Hematopoietic multipotent progenitor cell treated with erythropoietin and hydrocortisone succinate and interleukin-3 and kit ligand, for 8 days (in vitro differentiated cells): Measurements from ENCODE around the gene NKAIN2.
A peak's percentile ranks its signal among the peaks of the same experiment; 100 is the strongest.

Experiments
- DNase-seq: peaks from one replicate; pipeline ENCODE4 v3.0.0-alpha.2; 2015

NKAIN2 gene

DNA sequence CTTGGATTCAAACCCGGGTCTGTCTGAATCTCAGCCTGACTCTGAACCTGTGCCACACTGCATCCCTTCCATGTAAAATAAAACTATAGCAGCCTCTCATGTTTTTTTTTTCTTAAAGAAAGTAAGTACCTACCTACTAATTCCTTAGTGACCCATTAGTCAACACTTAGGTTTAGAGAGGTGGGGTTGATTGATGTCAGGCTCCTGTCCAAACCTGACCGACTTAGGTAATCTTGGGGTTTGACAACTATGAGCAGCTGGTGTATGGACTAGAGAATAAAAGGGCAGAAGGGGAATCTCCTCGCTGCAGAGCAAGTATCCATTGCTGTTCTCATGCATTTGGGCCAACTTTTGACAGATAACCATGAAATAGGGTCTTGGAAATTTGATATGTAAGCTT is 6.5 kb downstream of the NKAIN2 start:
- DNase-seq, result no peak

DNA sequence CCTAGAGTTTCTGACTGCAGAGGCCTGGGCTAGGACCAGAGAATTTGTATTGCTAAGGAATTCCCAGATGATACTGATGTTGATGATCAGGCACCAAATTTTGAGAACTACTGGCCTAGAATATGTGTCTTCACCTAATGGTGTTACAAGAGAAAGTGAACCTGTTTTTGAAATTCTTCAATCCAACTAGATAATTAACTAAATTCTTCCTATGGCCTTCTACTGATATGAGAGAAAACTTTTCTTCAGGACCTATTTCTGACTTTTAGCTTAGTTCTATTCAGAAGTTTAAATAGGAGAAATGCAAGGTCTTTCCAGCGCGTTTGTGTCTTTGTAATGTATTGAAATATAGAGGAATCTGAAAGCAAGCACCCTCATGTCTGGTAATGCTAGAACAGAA is 7.3 kb downstream of the NKAIN2 start:
- no peak for DNase-seq

DNA sequence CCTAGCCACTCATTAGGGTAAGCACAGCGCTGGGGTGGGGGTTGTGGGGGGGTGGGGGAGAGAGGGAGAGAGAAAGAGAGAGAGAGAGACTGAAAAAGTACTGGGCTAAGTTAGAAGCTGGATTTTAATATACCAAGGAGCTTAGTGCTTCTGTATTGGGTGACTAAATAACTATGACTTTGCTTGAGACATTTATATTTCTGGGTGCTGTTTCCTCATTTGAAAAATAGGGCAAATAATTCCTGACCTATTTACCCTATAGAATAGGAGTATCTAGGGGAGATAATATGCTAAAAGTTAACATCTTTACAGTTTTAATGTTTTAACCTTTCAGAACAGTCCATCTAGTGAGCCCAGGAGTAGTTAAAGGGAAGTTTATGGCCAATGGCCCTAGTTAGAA is 7.7 kb downstream of the NKAIN2 start:
- no peak for DNase-seq

DNA sequence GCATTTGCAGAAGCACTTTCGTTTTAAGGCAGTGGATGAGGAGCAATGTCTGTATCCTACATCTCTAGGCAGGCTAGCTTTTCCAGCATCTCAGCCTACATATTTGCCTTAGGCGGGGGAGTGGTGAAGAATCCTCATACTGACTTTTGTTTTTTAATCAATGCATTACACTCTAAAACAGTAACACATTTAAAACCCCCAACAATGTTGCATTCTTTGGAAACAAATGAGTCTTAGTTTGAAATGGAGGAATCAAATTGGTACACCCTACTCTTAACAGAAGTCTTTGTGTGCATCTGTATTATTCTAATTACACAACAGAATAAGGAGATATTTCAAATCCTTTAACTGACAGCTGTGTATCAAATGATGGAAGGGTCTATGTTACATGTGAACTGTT is 9.0 kb downstream of the NKAIN2 start:
- DNase-seq, result no peak

DNA sequence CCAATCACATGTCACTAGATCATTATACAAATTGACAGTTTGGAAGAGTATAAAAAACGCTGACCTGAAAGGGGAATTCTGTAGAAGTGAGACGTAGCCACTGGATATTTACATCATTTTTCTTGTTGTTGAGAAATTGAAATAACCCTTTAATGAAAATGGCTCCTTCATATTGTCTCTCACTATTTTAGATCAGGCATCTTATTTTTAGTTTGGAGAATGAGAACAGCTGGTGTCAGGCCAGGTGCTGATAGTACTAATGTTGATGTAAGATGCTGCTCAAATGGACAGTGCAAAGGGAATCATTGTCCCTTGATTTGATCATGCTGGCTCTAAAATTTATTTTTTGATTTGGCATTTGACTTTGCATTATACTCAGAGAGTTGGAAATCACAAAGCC is 17.4 kb downstream of the NKAIN2 start:
- no peak for DNase-seq

DNA sequence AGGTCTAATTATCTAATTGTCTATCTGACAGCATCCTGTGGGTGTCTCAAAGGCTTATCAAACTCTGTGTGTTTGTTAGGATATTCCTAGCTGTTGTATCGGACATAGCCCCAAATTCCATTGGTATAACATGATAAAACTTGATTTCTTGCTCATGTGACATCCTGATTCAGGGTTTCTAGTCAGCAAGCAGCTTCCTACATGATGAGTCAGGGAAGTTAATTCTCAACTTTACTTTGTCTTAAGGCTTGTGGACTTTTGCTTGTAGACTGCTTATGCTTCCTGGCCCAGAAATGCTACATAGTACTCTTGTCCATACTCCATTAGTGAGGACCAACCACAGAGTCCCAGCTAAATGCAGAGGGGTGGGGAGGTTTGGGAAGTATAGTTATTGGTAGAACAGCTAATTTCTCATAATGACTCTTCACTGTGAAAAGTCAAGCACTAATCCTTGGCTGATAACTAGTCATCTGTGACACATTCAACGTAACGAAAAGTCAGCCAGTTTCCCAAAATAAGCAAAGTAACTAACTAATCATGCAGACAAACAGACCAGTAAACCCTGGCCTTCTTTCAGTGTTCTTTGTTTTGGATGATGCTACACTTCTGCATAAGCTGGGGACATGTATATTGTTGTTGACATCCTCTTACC is 25.8 kb downstream of the NKAIN2 start:
- peak; percentile 28 for DNase-seq

DNA sequence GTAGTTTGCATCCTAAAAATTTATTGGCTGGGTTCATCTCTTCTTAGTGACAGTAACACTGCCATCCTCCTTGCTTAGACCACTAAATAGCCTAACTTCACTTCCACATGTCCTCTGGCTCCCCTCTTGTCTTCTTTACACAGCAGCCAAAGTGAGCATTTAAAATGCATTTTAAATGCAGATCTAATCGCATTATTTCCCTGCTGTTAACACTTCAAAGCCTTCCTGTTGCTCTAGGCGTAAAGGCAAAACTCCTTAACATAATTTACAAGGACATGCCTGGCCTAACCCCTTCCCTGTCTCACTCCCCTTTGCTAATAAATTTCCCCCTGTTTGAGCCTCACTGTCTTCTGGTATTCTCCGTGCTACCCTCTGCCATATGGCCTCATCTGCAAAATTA is 26.5 kb downstream of the NKAIN2 start:
- no peak for DNase-seq

DNA sequence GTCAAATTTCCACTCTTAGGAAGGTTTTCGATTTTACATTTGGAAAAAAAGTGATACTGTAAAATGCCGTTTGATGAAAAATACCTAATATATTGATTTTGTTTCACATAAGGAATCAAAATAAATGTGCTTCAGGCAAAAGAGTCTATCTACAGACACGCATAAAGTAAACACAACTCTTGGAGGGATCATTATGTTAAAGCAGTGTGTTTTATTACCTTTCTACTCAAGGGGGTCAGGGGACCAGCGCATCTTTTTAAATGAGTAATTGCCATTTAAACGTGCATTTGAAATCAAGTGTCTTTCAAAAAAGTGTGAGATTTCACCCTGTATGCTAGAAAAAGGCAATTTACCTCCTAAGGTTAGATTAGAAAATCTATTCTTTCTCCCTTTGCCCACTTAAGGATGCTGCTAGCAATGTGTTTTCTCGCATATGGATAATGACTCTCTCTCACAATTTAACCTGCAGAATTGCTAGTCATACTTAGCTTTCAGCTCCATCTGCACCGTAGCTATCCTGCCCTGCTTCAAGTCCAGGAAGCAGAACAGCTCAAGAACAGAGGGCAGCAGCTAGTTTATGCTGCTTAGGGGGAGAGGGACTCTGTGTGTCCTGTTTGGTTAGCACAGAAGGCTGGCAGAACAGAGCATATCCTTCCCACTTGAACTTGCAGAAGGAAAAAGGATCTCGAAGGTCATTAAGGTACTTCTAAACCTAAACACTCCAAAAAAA is 35.0 kb downstream of the NKAIN2 start:
- no peak for DNase-seq

DNA sequence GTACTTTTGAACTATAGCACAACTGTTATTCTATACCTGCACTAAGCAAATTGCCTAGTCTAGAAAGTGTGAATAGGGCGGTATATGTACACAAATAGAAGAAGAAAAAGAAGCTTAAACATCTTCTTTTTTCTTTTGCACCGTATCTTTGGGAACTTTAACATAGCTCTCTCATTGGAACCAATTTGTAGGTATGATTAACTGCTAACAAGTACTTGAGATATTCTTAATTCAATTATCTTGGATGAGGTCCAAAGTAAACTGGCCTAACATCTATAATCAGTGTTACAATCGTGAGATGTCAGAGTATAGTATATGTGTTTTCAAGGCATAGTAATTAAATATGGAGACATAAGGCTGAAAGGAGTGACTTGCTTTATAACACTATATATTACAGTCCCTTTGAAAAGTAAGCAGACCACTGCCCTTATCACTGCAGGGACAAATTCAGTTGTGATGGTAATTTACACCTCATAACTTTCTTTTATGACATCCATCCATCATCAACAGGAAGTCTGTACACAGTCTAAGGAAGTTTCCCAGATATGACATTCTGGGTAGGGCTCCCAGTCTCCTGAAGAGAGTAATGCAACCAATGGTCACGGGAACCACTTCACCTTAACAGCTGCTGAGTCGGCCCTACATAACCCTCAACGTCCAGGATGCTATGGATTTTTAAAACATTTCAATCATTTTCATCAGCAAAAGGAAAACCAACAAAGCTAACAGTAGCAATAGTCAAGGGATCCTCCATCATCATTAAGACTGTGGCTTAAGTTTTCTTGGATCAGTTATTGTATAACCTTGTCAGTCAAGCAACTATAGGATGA is 37.6 kb downstream of the NKAIN2 start:
- no peak for DNase-seq

DNA sequence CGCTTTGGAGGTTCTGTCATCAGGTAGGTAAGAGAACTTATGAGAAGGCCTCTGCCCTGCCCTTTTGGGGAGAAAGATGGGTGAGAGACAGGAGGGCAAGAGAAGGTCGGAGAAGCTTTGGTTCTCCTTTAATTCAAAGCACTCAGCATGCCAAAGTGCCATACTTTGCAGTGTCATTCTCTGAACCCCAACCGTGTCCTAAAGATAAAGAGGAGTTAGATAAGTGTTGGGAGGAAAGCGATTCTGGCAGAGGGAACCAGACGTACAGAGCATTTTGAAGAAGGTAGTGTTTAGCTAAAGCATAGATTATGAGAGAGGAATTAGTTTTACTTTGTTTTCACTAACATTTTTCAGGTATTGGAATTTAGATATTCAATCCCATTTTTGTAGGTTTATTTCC is 40.3 kb downstream of the NKAIN2 start:
- DNase-seq, result peak; percentile 61

DNA sequence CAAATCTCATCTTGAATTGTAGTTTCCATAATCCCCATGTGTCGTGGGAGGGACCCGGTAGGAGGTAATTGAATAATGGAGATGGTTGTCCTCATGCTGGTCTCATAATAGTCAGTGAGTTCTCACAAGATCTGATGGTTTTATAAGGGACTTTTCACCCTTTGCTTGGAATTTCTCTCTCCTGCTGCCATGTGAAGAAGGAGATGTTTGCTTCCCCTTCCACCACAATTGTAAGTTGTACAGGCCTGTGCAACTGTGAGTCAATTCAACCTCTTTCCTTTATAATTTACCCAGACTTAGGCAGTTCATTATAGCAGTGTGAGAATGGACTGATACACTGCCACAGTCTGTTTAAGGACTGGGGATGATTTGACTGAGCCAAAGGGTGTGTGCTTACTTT is 44.7 kb downstream of the NKAIN2 start:
- no peak for DNase-seq

DNA sequence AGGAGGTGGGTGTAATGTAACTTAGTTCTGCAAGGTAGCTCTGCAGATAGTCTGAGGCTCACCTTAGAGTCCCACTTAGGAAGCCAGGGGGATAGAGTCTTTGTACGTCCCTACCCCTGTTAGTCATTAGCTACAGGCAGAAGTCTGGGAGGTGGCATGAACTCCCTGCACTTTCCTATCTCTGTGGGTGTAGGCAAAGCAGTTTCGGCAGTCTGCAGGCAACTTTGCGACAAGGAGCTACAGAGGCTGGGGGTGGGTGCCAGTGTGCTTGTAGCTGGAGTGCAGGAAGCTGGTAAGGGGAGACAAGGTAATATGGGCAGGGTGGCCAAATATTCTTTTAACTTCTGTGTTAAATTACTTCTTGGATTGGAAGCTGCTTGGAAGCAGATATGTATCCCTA is 45.7 kb downstream of the NKAIN2 start:
- no peak for DNase-seq

DNA sequence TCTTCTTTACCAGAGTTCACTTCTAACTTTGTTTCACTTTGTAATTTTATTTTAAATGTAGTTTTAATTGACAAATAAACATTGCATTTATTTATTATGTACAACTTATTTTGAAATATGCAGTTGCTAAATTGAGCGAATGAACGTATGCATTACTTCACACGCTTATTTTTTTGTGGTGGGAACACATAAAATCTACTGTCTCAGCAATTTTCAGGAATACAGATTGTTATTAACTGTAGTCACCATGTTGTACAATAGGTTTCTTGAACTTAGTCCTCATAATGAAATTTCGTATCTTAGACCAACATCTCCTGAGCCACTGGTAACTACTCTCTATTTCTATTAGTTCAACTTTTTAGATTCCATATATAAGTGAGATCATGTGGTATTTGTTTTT is 46.9 kb downstream of the NKAIN2 start:
- no peak for DNase-seq

DNA sequence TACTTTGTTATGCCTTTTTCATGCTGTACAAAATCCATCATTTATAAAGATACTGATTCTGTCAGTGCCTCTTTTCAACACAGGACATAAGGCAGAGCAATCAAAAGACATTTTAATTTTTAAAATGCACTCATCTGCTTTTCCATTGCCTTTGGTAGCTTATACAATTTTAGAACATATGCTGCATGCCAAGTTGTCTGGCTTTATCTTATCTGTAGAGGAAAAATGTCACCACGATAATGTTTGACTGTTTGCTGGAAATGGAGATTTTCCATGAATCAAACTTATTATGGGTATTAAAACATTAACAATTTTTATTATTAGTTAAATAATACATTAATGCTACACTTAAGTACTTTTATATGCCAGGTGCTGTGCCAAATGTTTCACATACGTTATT is 50.5 kb downstream of the NKAIN2 start:
- no peak for DNase-seq

DNA sequence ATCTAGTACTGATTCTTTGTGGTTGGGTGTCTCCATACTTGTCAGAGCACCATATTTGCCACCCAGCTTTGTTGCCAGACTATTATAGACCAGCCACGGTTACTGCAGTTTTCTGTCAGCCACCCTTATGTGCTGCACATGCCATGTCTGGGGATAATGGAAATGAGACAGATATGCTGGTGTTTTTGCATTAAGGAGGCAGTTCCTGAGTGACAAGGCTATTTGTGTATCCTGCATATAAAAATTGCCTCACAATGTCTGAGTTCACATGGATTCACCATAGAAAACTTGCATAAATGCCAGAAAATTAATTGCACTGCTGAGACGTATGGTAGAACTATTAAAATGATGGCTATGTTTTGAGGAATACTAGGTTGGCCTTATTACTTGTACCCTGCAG is 51.8 kb downstream of the NKAIN2 start:
- no peak for DNase-seq

DNA sequence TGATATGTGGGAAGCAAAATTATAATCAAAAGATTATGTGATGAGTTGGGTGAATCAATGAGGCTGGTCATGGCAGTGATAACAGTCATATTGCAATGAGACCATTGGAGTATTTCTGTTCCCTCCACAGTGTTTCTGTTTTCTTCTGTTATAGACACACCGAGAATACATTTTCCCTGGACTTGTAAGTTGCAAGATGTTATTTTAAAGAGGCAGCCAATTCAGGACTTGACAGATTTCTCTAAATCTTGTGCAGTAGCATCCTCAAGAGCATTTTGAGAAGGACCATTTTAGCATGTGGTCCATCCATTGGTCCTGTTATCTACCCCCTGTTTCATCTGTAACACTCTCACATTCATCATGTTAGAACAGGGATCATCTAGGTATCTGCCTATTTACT is 55.6 kb downstream of the NKAIN2 start:
- no peak for DNase-seq

DNA sequence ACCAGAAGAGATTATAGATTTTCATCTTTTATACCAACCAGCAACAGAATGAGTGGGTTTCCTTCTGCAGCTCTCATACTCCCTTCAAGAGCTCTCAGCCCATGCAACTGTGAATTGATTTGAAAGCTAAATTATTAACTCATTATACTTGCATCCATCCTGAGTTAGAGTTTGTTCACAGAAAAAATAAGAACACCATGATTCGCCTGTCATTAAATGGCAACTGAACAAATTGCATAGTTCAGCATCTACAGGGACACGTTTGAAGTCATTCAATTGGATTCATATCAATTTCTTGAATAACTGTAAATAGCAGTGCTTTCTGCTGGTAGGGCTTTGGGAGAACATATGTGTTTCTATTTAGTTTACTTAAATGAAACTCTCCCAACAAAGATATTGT is 65.7 kb downstream of the NKAIN2 start:
- no peak for DNase-seq

DNA sequence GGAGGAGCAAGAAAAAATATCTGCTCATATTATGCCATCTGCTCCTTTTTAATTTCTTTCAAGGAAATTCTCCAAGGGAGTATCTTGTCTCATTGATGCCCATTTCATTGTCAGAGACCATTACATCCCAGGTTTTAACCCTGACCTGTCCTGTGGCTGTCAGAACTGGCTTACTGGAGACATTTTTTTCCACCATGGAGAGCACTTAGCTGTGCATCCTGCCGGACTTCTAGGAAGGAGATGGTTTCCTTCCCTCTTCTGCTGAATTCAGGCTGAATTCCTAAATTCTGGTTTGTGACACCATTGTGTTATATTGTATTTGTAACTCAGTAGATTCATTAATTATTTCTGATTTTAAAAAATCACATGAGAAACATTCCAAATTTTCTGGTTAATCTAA is 70.3 kb downstream of the NKAIN2 start:
- DNase-seq, result no peak

DNA sequence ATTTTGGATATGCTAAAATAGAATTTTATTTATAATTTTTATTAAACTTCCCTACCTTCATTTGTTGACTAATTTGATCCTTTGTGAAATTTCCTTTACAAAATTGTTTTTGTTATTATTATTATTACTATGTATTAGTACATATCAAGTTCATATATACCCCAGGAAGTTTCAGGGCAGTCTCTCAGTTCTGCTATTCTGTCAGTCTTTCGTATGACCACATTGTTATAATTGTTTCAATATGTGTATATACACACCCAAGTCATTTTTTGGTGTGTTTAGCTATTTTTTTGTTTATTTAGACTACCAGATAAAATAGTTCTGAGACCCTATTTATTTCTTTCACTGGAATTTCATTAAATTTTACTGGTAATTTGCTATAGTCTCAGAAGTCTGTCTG is 72.1 kb downstream of the NKAIN2 start:
- no peak for DNase-seq

DNA sequence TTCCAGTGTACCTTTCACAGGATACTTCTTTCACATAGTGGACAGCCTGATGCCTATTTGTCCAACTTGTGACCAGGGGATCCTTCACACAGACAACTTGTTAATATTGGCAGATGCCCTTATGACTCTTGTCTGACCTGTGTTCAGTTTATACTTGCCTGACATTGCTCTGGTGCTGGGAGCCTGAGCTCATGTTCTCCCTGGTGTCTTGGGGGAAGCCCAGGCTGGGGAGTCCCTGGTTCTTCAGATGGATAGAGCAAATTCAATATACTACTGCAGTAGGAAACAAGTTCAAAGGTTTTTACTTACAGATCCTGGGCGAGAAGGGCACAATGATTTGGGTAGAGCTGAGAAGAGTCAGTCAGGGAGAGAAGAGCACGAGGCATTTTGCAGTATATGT is 76.1 kb downstream of the NKAIN2 start:
- DNase-seq, result no peak

DNA sequence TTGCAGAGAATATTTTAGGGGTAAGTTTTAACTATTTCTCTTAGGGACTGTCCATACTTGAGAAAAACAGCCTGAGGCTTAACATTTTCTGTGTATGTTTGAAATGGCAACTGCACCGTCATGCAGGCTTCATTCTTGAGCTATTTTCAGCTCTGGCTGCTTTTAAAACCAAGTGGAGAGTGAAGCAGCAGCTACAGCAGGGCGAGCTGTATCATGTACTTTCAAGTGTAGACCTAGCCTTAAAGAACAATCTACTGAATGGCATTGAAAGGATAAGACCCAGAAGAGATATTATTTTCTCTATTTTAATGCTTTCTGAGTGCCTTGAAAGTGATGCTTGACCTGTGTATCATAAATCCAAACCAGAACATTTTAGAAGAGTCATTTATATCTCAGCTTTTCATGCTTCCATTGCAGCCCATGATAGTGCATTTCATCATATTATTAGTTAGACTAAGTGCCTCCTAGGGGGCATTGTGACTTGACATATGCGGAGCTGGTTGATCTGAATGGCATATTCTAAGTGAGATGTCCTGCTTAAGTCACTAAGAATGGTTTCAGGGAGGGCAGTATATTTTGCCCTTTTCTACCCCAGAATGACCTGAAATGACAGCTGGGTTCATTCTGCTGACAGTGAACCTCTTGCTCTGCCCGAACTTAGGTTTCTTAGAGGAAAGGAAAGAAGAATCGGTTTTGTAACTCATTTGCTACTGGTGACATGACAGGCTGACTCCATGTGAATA is 85.3 kb downstream of the NKAIN2 start:
- no peak for DNase-seq

DNA sequence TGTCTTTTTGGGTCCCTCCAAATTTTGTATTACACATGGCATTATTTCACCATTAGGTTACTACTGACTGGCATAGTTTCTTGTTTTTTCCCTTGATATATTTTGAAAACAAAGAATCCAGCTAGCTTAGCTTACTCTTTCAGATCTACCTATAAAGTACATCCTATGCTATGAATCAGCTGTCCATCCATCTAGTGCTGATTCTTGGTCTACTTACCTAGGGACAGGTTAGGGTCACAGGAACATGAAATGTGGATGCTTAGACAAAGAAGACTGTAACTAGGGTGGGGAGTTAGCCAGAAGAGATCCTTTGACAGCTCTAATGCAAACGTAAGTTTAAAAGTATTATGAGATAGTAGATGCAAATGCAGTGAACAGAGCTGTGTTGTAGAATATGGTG is 91.7 kb downstream of the NKAIN2 start:
- no peak for DNase-seq

DNA sequence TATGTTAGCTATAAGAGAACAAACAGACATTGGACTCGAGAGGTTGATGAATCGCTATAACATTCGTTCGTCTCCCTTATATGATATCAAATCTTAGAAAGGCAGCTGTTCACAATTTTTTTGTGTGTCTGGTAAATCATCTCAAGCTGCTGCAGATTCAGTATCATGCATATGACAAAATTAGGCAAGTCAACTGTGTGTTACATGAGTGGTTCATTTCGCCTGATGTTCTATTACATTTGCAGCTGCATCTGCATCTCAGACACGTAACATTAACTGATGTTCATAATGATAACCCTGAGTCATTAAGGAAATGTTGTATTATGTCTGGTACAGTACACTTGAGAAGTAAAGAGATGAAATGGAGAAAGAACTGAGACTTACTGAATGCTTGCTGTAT is 92.1 kb downstream of the NKAIN2 start:
- DNase-seq, result no peak
